K562 (cell line): Measurements from ENCODE around the gene GATAD2B. TPM values are rescaled to one million over a fixed set of nuclear protein-coding genes. Genes with fewer than 3 reads are reported as not detected.

Experiments used
- ATAC-seq: fragments of 200-7000 bp; cut with Tn5 transposase; 3 replicates; pipeline ENCODE4 v1.9.1; 2020; ENCODE audit warnings: moderate library complexity
- BruUV-seq: library from RNA; stranded (reverse); fragments of 400-500 nt; replicated peaks from 2 replicates; lab custom pipeline; 2021; lab: Mats Ljungman, UMichigan
- CTCF ChIA-PET: fragments of 300-600 bp; formaldehyde crosslinking; extraction: SDS; loops from one replicate; lab custom pipeline; 2021; ENCODE audit warnings: low intra/inter-chr PET ratio; lab: Yijun Ruan, JAX
- POLR2A ChIA-PET: fragments of 300-600, 350-650 bp; sonication (Branson Sonifier 250); formaldehyde crosslinking; extraction: SDS; loops from one replicate; lab custom pipeline; 2021; ENCODE audit warnings: antibody characterized with exemption, inconsistent platforms; lab: Yijun Ruan, JAX
- DNase-seq, 4 experiments: peaks; one replicate each; pipeline versions ENCODE4 v3.0.0 to v3.0.0-alpha.2; 2011 to 2018; ENCODE audit warnings: low spot score in 3 of 4, mixed read lengths in 3 of 4; ENCODE audit errors: extremely low read depth in 1 of 4
- FAIRE-seq: peaks from 2 replicates; lab custom pipeline; 2011; peaks lifted over from hg19 to GRCh38; lab: Jason Lieb, UNC
- H2AFZ ChIP-seq: 2 replicates; pipeline ENCODE4 v1.6.0; 2011; ENCODE audit warnings: low read depth, low read length, control low read depth, inconsistent platforms
- H3K27ac ChIP-seq: fragments of 200-600 bp; 3 replicates; pipeline ENCODE4 v1.8.0; 2011; ENCODE audit warnings: low read depth, mild to moderate bottlenecking, control low read depth, inconsistent platforms, low read length, moderate library complexity, mixed read lengths; ENCODE audit errors: extremely low read depth
- H3K27me3 ChIP-seq, 2 experiments: fragments of 300-600 bp in 1 of 2; 2 replicates in 1 of 2; 3 replicates in 1 of 2; pipeline versions ENCODE4 v1.6.0 to v1.8.0; 2011; ENCODE audit warnings: inconsistent platforms in 2 of 2, low read length in 2 of 2, mild to moderate bottlenecking in 1 of 2, mixed read lengths in 1 of 2, moderate library complexity in 1 of 2; ENCODE audit not compliant: control insufficient read depth in 2 of 2, insufficient read depth in 2 of 2
- H3K36me3 ChIP-seq: fragments of 300-600 bp; 3 replicates; pipeline ENCODE4 v1.8.0; 2011; ENCODE audit warnings: mild to moderate bottlenecking, low read length, inconsistent platforms; ENCODE audit not compliant: control insufficient read depth, insufficient read depth
- H3K4me1 ChIP-seq, 2 experiments: fragments of 200-600 bp in 1 of 2; replicated peaks in 1 of 2; 2 replicates in 1 of 2; 3 replicates in 1 of 2; pipeline versions ENCODE4 v1.5.1 to v1.8.0; 2011; ENCODE audit warnings: inconsistent platforms in 2 of 2, low read length in 2 of 2, mild to moderate bottlenecking in 1 of 2, mixed read lengths in 1 of 2, moderate library complexity in 1 of 2; ENCODE audit not compliant: control insufficient read depth in 2 of 2, insufficient read depth in 2 of 2
- H3K4me2 ChIP-seq: 2 replicates; pipeline ENCODE4 v1.6.1; 2011; ENCODE audit warnings: low read length, control low read depth, inconsistent platforms, mixed read lengths; ENCODE audit not compliant: insufficient read depth
- H3K4me3 ChIP-seq: fragments of 200-600 bp; sonication (generic), shearing (Covaris generic); 2 replicates; pipeline ENCODE4 v1.5.1; 2016; ENCODE audit warnings: control low read depth, inconsistent platforms
- H3K79me2 ChIP-seq: fragments of 200-600 bp; 3 replicates; pipeline ENCODE4 v1.8.0; 2011; ENCODE audit warnings: low read length, inconsistent platforms; ENCODE audit not compliant: control insufficient read depth, insufficient read depth
- H3K9ac ChIP-seq, 2 experiments: 2 replicates each; pipeline versions ENCODE4 v1.6.0 to v1.6.1; 2011; ENCODE audit warnings: low read depth in 2 of 2, low read length in 2 of 2, control low read depth in 1 of 2, inconsistent platforms in 1 of 2, mild to moderate bottlenecking in 1 of 2, mixed read lengths in 1 of 2; ENCODE audit not compliant: insufficient read depth in 1 of 2
- H3K9me1 ChIP-seq: one replicate; pipeline ENCODE4 v1.6.0; 2011; ENCODE audit warnings: inconsistent platforms, mild to moderate bottlenecking, low read length, moderate library complexity; ENCODE audit not compliant: control insufficient read depth, insufficient read depth
- H3K9me3 ChIP-seq: replicated peaks from 2 replicates; pipeline ENCODE4 v1.5.1; 2011; ENCODE audit warnings: low read depth, low read length, inconsistent platforms; ENCODE audit not compliant: control insufficient read depth, insufficient read depth
- H4K20me1 ChIP-seq: replicated peaks from 2 replicates; pipeline ENCODE4 v1.6.1; 2011; ENCODE audit warnings: low read length, inconsistent platforms, mixed read lengths; ENCODE audit not compliant: control insufficient read depth, insufficient read depth
- EGR1 ChIP-seq: fragments of 450-650 bp; conservative IDR thresholded peaks from 2 replicates; pipeline ENCODE4 v1.6.1; 2017; ENCODE audit warnings: mild to moderate bottlenecking
- GTF2F1 ChIP-seq: IDR thresholded peaks from 2 replicates; pipeline ENCODE4 v1.6.1; 2011; ENCODE audit warnings: low read depth, low read length, improper control_type of control experiment
- PML ChIP-seq: IDR thresholded peaks from 2 replicates; pipeline ENCODE4 v1.6.1; 2012; ENCODE audit warnings: low read length, inconsistent platforms
- WGBS: fragments of 100-300 bp; shearing (Covaris generic); methylation state at CpG from one replicate; pipeline ENCODE4 v1.1.6; 2016; ENCODE audit warnings: low coverage, mixed read lengths; ENCODE audit not compliant: insufficient coverage; ENCODE audit errors: missing lambda C conversion rate; 5-methylcytosine and 5-hydroxymethylcytosine counted together
- in situ Hi-C: fragments of 300-500 bp; cut with MboI; formaldehyde crosslinking; loops from 4 replicates; pipeline ENCODE4 v1.15.0; 2018; ENCODE audit warnings: inconsistent platforms, mixed read lengths
- intact Hi-C: fragments of 100-400 bp; cut with micrococcal nuclease; formaldehyde crosslinking; loops from 2 replicates; pipeline ENCODE4 v1.14.2; 2022
- polyA plus RNA-seq, 8 experiments: library from polyadenylated mRNA; depleted of rRNA in 4 of 8; stranded (reverse) in 5 of 8; unstranded in 3 of 8; fragments of >200 nt; fragmentation: Nextera tagmentation in 2 of 8; fragmentation: Illumina TruSeq in 1 of 8; extraction: Ambion mirVana in 2 of 8; extraction: Trizol in 1 of 8; gene quantifications; 2 replicates each; pipeline versions ENCODE4 v1.2.1 to v1.2.3, GENCODE V29; 2011 to 2014; ENCODE audit warnings: inconsistent platforms in 1 of 8, missing spikeins in 1 of 8
- total RNA-seq, 7 experiments: library from RNA; depleted of rRNA in 6 of 7; stranded (reverse); fragments of >200 nt in 6 of 7; fragmentation: Illumina TruSeq in 2 of 7; extraction: Trizol in 2 of 7; gene quantifications; 2 replicates each; pipeline versions ENCODE4 v1.2.1 to v1.2.3, GENCODE V29; 2011 to 2021; ENCODE audit warnings: low replicate concordance in 1 of 7

Gene GATAD2B
- total and polyA plus RNA-seq, 9 of the 15 experiments (the other 6 are each of a cell fraction or from before 2014, with no cell fraction given): 1.5 to 40.2 (median 4.9) TPM

GRCh38 chr1:153773096-153773921 is 149.5 kb downstream of the GATAD2B start:
- WGBS: 58% methylated on average over 10 of the region's 12 CpGs
- intact Hi-C loops: loop anchor here (5.0 to 10.0 kb wide), 2 partner anchors 96 to 259 kb away; partner anchors contain the start of gene NPR1
- Histone ChIP-seq H3K9me1 (no peaks in the 10 kb centered on the region), H3K27ac (no peak overlapping the region)
- CTCF ChIA-PET: interaction anchor here (1.7 kb wide), 1 partner anchor 262 kb away, joined by 4 read pairs; no protein-coding TSS in a partner anchor
- TSS peak; percentile 56 for BruUV-seq
- no peak for TF ChIP-seq PML
- TF ChIP-seq EGR1: peak; percentile 32; the same call in 1 of the 2 replicates
- TF ChIP-seq GTF2F1: no peak
- TF ChIP-seq, all 486 proteins: peak for 1
- in situ Hi-C loops: no loop called here
- peaks cover 4 to 35% of the 10 kb centered on the region in 2 experiments; a peak in 4 of 5 replicates for H3K4me1 ChIP-seq
- no peak overlapping the region for H3K4me2 ChIP-seq
- peaks cover 35% of the 10 kb centered on the region for H3K36me3 ChIP-seq
- H3K9ac ChIP-seq: no peak overlapping the region
- no peak overlapping the region for H2AFZ ChIP-seq
- POLR2A ChIA-PET: interaction anchor here (0.6 to 1.3 kb wide), 3 partner anchors 8 to 114 kb away, joined by 3 read pairs; no protein-coding TSS in a partner anchor
- ATAC-seq: no peak
- no peaks in the 10 kb centered on the region for H3K9me3 ChIP-seq
- H3K27me3 ChIP-seq: no peaks in the 10 kb centered on the region
- no peaks in the 10 kb centered on the region for H4K20me1 ChIP-seq
- no peak for FAIRE-seq
- H3K79me2 ChIP-seq: no peaks in the 10 kb centered on the region
- no peak overlapping the region for H3K4me3 ChIP-seq
- no peak for DNase-seq
